GM21367 (cell line): ENCODE results near the gene VAV3.
"Not testable (repeated sequence)": the region's sequence is repeated elsewhere in the genome, so short reads cannot be mapped to it uniquely, and the experiment has no call there.

ENCODE experiments used
- ATAC-seq: cut with Tn5 transposase; IDR thresholded peaks from one replicate; pipeline ENCODE4 v1.9.1; 2021; ENCODE audit not compliant: unreplicated experiment

Gene VAV3

GRCh38 chr1:107762751-107763390, 202.1 kb downstream of the VAV3 start:
- ATAC-seq: no peak

GRCh38 chr1:107760065-107760464, 204.9 kb downstream of the VAV3 start:
- no peak for ATAC-seq

GRCh38 chr1:107750364-107750959, 214.5 kb downstream of the VAV3 start:
- ATAC-seq: peak; percentile 58

- no peak for ATAC-seq
Measured at GRCh38 chr1:107748531-107748930, 216.4 kb downstream of the VAV3 start.

- ATAC-seq: no peak
Measured at GRCh38 chr1:107741242-107741641, 223.7 kb downstream of the VAV3 start.

GRCh38 chr1:107740579-107740978, 224.4 kb downstream of the VAV3 start:
- ATAC-seq: no peak

GRCh38 chr1:107739651-107740050, 225.3 kb downstream of the VAV3 start:
- no peak for ATAC-seq

GRCh38 chr1:107739201-107739600, 225.8 kb downstream of the VAV3 start:
- no peak for ATAC-seq

- not testable (repeated sequence) for ATAC-seq
Measured at GRCh38 chr1:107733401-107733800, 231.6 kb downstream of the VAV3 start.

- ATAC-seq: no peak
Measured at GRCh38 chr1:107727866-107728265, 237.1 kb downstream of the VAV3 start.

- ATAC-seq: no peak
Measured at GRCh38 chr1:107726860-107727259, 238.1 kb downstream of the VAV3 start.

- ATAC-seq: no peak
Measured at GRCh38 chr1:107724648-107725047, 240.3 kb downstream of the VAV3 start.

- ATAC-seq: not testable (repeated sequence)
Measured at GRCh38 chr1:107720210-107720609, 244.8 kb downstream of the VAV3 start.

GRCh38 chr1:107710005-107710404, 255.0 kb downstream of the VAV3 start:
- ATAC-seq: no peak

GRCh38 chr1:107707111-107707510, 257.9 kb downstream of the VAV3 start:
- no peak for ATAC-seq

- no peak for ATAC-seq
Measured at GRCh38 chr1:107706182-107706581, 258.8 kb downstream of the VAV3 start.

GRCh38 chr1:107704911-107705310, 260.1 kb downstream of the VAV3 start:
- ATAC-seq: no peak

- ATAC-seq: no peak
Measured at GRCh38 chr1:107702946-107703571, 261.9 kb downstream of the VAV3 start.

- not testable (repeated sequence) for ATAC-seq
Measured at GRCh38 chr1:107700651-107701050, 264.3 kb downstream of the VAV3 start.

GRCh38 chr1:107698161-107698560, 266.8 kb downstream of the VAV3 start:
- no peak for ATAC-seq

- no peak for ATAC-seq
Measured at GRCh38 chr1:107695341-107695740, 269.6 kb downstream of the VAV3 start.

- no peak for ATAC-seq
Measured at GRCh38 chr1:107692580-107693345, 272.2 kb downstream of the VAV3 start.
